ENCODE data around the gene ASAP3.

The ASAP3 gene

DNA sequence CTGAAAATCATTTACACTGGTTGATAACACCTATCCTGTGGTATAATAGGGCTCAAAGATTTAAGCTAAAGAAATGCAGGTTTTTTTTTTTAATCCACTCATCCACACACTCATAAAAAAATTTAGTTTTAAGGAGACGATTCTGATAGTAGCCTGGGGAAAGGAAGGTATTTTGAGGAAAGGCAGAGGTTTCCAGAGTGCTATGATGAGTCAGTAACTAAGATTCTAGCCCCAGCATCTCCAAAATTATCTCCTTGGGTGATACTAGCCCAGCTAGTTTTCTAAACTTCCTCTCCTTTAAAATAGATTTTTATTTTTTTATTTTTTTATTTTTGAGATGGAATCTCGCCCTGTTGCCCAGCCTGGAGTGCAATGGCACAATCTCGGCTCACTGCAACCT lies 20.7 kb downstream of the ASAP3 start:
- no peak for DNase-seq (ENCODE audit: extremely low spot score)
- ChIA-PET CTCF (no interaction called here), POLR2A (no interaction called here)

DNA sequence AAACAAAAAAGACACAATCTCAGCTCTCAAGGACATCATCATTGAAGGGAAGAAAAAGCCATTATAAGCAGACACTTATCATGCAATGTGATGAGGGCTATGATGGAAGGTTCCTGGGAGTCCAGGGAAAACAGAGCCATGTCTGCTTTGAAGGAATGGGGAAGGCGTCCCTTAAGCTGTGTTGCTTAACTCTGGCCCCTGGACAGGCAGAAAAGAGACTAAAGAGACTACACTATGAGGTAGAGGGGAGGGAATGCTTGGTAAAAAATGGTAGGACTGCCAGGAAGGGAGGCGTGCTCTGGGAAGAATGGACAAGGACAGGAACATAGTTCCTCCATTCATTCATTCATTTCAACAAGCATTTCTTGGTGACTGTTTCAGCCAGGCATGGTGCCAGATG lies 21.2 kb downstream of the ASAP3 start:
- ChIA-PET POLR2A (no interaction called here), CTCF (no interaction called here)
- DNase-seq (ENCODE audit: extremely low spot score): no peak
- TF ChIP-seq, protein P1, sequence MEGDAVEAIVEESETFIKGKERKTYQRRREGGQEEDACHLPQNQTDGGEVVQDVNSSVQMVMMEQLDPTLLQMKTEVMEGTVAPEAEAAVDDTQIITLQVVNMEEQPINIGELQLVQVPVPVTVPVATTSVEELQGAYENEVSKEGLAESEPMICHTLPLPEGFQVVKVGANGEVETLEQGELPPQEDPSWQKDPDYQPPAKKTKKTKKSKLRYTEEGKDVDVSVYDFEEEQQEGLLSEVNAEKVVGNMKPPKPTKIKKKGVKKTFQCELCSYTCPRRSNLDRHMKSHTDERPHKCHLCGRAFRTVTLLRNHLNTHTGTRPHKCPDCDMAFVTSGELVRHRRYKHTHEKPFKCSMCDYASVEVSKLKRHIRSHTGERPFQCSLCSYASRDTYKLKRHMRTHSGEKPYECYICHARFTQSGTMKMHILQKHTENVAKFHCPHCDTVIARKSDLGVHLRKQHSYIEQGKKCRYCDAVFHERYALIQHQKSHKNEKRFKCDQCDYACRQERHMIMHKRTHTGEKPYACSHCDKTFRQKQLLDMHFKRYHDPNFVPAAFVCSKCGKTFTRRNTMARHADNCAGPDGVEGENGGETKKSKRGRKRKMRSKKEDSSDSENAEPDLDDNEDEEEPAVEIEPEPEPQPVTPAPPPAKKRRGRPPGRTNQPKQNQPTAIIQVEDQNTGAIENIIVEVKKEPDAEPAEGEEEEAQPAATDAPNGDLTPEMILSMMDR (IDR thresholded peaks at IDR 0.05; ENCODE audit: control extremely low read depth, extremely low read depth, low read depth, missing control alignments): no peak

More for the DNA sequence above, 20.7 kb downstream of the ASAP3 start:
- TF ChIP-seq, protein P1 (IDR thresholded peaks at IDR 0.05; ENCODE audit: control extremely low read depth, extremely low read depth, low read depth, missing control alignments): no peak

DNA sequence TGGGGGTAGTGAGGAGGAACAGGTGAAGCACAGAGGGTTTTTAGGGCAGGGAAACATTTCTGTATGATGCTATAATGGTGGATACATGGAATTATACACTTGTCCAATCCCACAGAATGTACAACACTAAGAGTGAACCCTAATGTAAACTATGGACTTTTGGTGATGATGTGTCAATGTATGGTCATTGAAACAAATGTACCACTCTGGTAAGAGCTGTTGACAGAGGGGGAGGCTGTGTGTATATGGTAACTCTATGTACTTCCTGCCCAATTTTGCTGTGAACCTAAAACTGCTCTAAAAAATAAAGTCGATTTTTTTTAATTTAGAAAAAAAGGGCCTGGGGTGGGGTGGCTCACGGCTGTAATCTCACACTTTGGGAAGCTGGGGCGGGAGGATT lies 22.9 kb downstream of the ASAP3 start:
- ChIA-PET CTCF (interaction anchor here (1.9 kb wide), 1 partner anchor 12 kb away, joined by 5 read pairs; no protein-coding TSS in a partner anchor), POLR2A (no interaction called here)
- TF ChIP-seq, protein P1 (IDR thresholded peaks at IDR 0.05; ENCODE audit: control extremely low read depth, extremely low read depth, low read depth, missing control alignments): no peak
- DNase-seq (ENCODE audit: extremely low spot score): no peak

GRCh38 chr1:23460519-23460918 lies 23.5 kb downstream of the ASAP3 start:
- POLR2A ChIA-PET: interaction anchor here (0.6 kb wide), 1 partner anchor 1149 kb away, joined by 3 read pairs; no protein-coding TSS in a partner anchor

DNA sequence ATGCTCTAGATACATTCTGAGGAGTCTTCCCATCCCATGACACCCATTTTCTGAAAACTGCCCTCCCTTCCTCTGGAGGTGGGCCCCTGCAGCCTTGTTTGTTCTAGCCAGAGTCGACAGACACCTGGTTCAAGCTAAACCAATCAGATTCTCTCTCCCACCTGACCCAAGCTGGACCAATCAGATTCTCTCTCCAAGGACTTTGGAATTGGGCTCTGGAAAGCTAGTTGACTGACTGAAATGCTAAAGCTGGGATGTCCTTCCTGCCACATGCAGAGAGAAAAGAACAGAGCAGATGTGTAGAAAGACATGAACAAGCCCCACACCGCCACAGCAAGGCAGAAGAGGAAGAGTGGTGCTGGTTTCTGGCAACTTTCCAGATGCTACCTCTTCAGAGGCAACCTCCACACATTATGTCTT lies 24.6 kb downstream of the ASAP3 start:
- TF ChIP-seq, protein P1 (IDR thresholded peaks at IDR 0.05; ENCODE audit: control extremely low read depth, extremely low read depth, low read depth, missing control alignments): no peak
- POLR2A ChIA-PET: no interaction called here
- CTCF ChIA-PET: interaction anchor here (1.1 to 1.9 kb wide), 2 partner anchors 10 to 38 kb away, joined by 3 to 5 read pairs; no protein-coding TSS in a partner anchor
- DNase-seq (ENCODE audit: extremely low spot score): no peak

More at GRCh38 chr1:23460519-23460918, 23.5 kb downstream of the ASAP3 start:
- TF ChIP-seq, protein P1 (IDR thresholded peaks at IDR 0.05; ENCODE audit: control extremely low read depth, extremely low read depth, low read depth, missing control alignments): no peak
- CTCF ChIA-PET: interaction anchor here (1.9 kb wide), 1 partner anchor 11 kb away, joined by 5 read pairs; no protein-coding TSS in a partner anchor
- DNase-seq (ENCODE audit: extremely low spot score): no peak

- ChIA-PET CTCF (no interaction called here), POLR2A (no interaction called here)
- DNase-seq (ENCODE audit: extremely low spot score): no peak
- TF ChIP-seq, protein P1 (IDR thresholded peaks at IDR 0.05; ENCODE audit: control extremely low read depth, extremely low read depth, low read depth, missing control alignments): no peak
Observed at GRCh38 chr1:23456226-23456625, 27.8 kb downstream of the ASAP3 start.
